Rectal smooth muscle tissue (tissue), 1 donor: Measurements from ENCODE around the gene CYB5R2.
A peak's percentile ranks its signal among the peaks of the same experiment; 100 is the strongest.

Source experiments
- H3K27ac ChIP-seq: one replicate; pipeline ENCODE4 v1.7.0; 2013; ENCODE audit warnings: low read depth, low read length, inconsistent platforms
- H3K27me3 ChIP-seq: one replicate; pipeline ENCODE4 v1.7.0; 2013; ENCODE audit warnings: low read length; ENCODE audit not compliant: control insufficient read depth, insufficient read depth
- H3K36me3 ChIP-seq: one replicate; pipeline ENCODE4 v1.7.0; 2013; ENCODE audit warnings: low read length; ENCODE audit not compliant: control insufficient read depth, insufficient read depth
- H3K4me1 ChIP-seq: one replicate; pipeline ENCODE4 v1.7.0; 2013; ENCODE audit warnings: low read length; ENCODE audit not compliant: control insufficient read depth, insufficient read depth
- H3K4me3 ChIP-seq: one replicate; pipeline ENCODE4 v1.7.0; 2013; ENCODE audit warnings: low read length
- H3K9ac ChIP-seq: one replicate; pipeline ENCODE4 v1.7.0; 2013; ENCODE audit warnings: low read length

CYB5R2 gene

GRCh38 chr11:7686761-7687160 is 13.5 kb upstream of the CYB5R2 start:
- no peak overlapping the region for H3K27ac ChIP-seq

GRCh38 chr11:7683571-7683970 is 10.3 kb upstream of the CYB5R2 start:
- Histone ChIP-seq H3K4me1 (no peaks in the 10 kb centered on the region), H3K36me3 (no peaks in the 10 kb centered on the region)

More at GRCh38 chr11:7686761-7687160, 13.5 kb upstream of the CYB5R2 start:
- Histone ChIP-seq H3K9ac (no peak overlapping the region), H3K4me1 (no peaks in the 10 kb centered on the region), H3K27me3 (no peaks in the 10 kb centered on the region), H3K36me3 (no peaks in the 10 kb centered on the region), H3K4me3 (no peak overlapping the region)

GRCh38 chr11:7677796-7678201 is 4.5 kb upstream of the CYB5R2 start:
- H3K36me3 ChIP-seq: no peaks in the 10 kb centered on the region
- no peaks in the 10 kb centered on the region for H3K4me1 ChIP-seq
- H3K27ac ChIP-seq: no peak overlapping the region
- no peak overlapping the region for H3K9ac ChIP-seq
- H3K27me3 ChIP-seq: no peaks in the 10 kb centered on the region
- no peak overlapping the region for H3K4me3 ChIP-seq

More at GRCh38 chr11:7683571-7683970, 10.3 kb upstream of the CYB5R2 start:
- Histone ChIP-seq H3K27me3 (no peaks in the 10 kb centered on the region), H3K9ac (no peak overlapping the region), H3K27ac (no peak overlapping the region), H3K4me3 (no peak overlapping the region)

- Histone ChIP-seq H3K27ac (no peak overlapping the region), H3K36me3 (no peaks in the 10 kb centered on the region), H3K4me1 (no peaks in the 10 kb centered on the region), H3K27me3 (no peaks in the 10 kb centered on the region), H3K9ac (no peak overlapping the region), H3K4me3 (no peak overlapping the region)
These were observed 3.8 kb upstream of the CYB5R2 start for GRCh38 chr11:7677071-7677470.

- Histone ChIP-seq H3K4me3 (no peak overlapping the region), H3K9ac (no peak overlapping the region), H3K36me3 (no peaks in the 10 kb centered on the region), H3K27me3 (no peaks in the 10 kb centered on the region), H3K4me1 (no peaks in the 10 kb centered on the region), H3K27ac (no peak overlapping the region)
These were observed 2.3 kb upstream of the CYB5R2 start for GRCh38 chr11:7675631-7676030.

- Histone ChIP-seq H3K36me3 (no peaks in the 10 kb centered on the region), H3K4me1 (no peaks in the 10 kb centered on the region)
These were observed 579 bp upstream of the CYB5R2 start for GRCh38 chr11:7673724-7674434.

GRCh38 chr11:7672276-7672959 is 882 bp downstream of the CYB5R2 start:
- no peaks in the 10 kb centered on the region for H3K27me3 ChIP-seq
- H3K36me3 ChIP-seq: no peaks in the 10 kb centered on the region
- H3K9ac ChIP-seq: no peak overlapping the region
- H3K4me3 ChIP-seq: peak overlapping the region; percentile 59
- no peaks in the 10 kb centered on the region for H3K4me1 ChIP-seq
- H3K27ac ChIP-seq: no peak overlapping the region

More at GRCh38 chr11:7673724-7674434, 579 bp upstream of the CYB5R2 start:
- Histone ChIP-seq H3K27me3 (no peaks in the 10 kb centered on the region), H3K27ac (no peak overlapping the region), H3K9ac (no peak overlapping the region), H3K4me3 (peak overlapping the region; percentile 59)

GRCh38 chr11:7671347-7672215 is 1.7 kb downstream of the CYB5R2 start:
- Histone ChIP-seq H3K4me1 (no peaks in the 10 kb centered on the region), H3K27me3 (no peaks in the 10 kb centered on the region), H3K27ac (no peak overlapping the region), H3K36me3 (peaks cover 2% of the 10 kb centered on the region), H3K9ac (no peak overlapping the region), H3K4me3 (no peak overlapping the region)

- H3K27me3 ChIP-seq: no peaks in the 10 kb centered on the region
- no peak overlapping the region for H3K27ac ChIP-seq
- peaks cover 3% of the 10 kb centered on the region for H3K36me3 ChIP-seq
- H3K9ac ChIP-seq: no peak overlapping the region
- no peaks in the 10 kb centered on the region for H3K4me1 ChIP-seq
- no peak overlapping the region for H3K4me3 ChIP-seq
These were observed 2.7 kb downstream of the CYB5R2 start for GRCh38 chr11:7670641-7671040.

- peaks cover 5% of the 10 kb centered on the region for H3K36me3 ChIP-seq
- no peaks in the 10 kb centered on the region for H3K4me1 ChIP-seq
- no peak overlapping the region for H3K9ac ChIP-seq
- H3K27me3 ChIP-seq: no peaks in the 10 kb centered on the region
- H3K27ac ChIP-seq: no peak overlapping the region
- no peak overlapping the region for H3K4me3 ChIP-seq
These were observed 4.4 kb downstream of the CYB5R2 start for GRCh38 chr11:7668911-7669310.

- Histone ChIP-seq H3K27ac (no peak overlapping the region), H3K4me3 (no peak overlapping the region), H3K9ac (no peak overlapping the region), H3K36me3 (peaks cover 5% of the 10 kb centered on the region), H3K27me3 (no peaks in the 10 kb centered on the region), H3K4me1 (no peaks in the 10 kb centered on the region)
These were observed 4.8 kb downstream of the CYB5R2 start for GRCh38 chr11:7668464-7668863.

GRCh38 chr11:7667460-7667859 is 5.8 kb downstream of the CYB5R2 start:
- Histone ChIP-seq H3K4me3 (no peak overlapping the region), H3K4me1 (no peaks in the 10 kb centered on the region), H3K27me3 (no peaks in the 10 kb centered on the region), H3K27ac (no peak overlapping the region), H3K36me3 (peaks cover 5% of the 10 kb centered on the region), H3K9ac (no peak overlapping the region)
